Retina (tissue), 1 donor: ENCODE measurements around the gene RANBP2.
"Not testable (repeated sequence)": the region's sequence is repeated elsewhere in the genome, so short reads cannot be mapped to it uniquely, and the experiment has no call there.

ENCODE experiments used
- DNase-seq: peaks from one replicate; pipeline ENCODE4 v3.0.0-alpha.2; 2016

The RANBP2 gene

DNA sequence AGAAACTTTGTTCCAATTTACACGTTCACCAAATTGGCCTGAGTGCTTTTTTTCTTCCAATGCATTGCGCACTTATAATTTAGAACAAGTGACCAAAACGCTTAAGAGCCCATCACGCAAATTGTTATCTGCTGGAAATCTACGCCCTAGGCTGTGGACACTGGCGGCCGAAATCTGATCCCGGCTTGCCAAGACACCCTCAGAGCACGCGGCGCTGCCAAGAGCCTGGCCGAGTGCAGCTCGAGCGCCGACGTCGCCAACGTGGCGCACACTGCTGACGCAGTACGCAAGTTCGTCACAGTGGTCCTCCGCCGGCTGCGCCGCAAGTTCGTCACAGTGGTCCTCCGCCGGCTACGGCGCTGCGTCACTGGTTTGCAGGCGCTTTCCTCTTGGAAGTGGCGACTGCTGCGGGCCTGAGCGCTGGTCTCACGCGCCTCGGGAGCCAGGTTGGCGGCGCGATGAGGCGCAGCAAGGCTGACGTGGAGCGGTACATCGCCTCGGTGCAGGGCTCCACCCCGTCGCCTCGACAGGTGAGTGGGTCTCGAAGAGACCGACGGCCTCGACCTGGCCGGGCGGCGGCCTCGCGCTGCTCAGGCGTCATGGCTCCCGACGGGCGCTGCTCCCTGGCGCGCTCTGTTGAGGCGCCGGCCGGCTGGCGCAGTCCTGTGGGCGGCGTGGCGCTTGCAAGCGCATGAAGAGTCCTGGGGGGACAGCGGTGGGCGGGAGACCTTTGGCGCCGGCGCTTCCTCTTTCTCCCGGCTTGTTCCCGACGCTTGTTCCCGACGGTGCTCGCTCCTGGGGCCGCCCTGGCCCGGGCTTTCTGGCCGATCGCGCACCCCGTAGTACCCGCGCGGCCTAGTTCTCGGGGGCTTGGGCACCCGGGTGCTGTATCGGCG is at the start of gene RANBP2:
Gene RANBP2, plus strand, starts transcription at position 334 of the 896 bp plus-strand sequence. Its CDS starts 125 bp downstream, at position 459.
- peak; percentile 98 for DNase-seq

DNA sequence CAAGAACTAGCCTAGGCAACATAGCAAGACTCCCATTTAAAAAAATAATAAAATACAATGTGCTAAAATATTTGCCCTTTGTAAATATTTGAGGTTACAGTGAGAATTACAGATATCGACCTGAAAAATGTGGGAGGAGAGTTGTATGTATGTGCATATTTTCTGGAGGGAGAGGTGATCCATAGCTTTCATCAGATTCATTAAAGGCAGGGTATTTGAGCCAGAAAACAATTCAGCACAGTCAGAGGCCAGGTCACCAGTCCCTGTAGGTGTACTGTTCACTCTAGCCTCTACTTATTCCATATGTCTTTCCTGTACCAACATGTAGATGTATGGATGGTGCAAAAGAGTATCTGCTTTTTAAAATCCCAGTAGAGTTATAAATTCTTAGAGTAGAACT is 49.0 kb upstream of the RANBP2 start:
- DNase-seq = not testable (repeated sequence)

DNA sequence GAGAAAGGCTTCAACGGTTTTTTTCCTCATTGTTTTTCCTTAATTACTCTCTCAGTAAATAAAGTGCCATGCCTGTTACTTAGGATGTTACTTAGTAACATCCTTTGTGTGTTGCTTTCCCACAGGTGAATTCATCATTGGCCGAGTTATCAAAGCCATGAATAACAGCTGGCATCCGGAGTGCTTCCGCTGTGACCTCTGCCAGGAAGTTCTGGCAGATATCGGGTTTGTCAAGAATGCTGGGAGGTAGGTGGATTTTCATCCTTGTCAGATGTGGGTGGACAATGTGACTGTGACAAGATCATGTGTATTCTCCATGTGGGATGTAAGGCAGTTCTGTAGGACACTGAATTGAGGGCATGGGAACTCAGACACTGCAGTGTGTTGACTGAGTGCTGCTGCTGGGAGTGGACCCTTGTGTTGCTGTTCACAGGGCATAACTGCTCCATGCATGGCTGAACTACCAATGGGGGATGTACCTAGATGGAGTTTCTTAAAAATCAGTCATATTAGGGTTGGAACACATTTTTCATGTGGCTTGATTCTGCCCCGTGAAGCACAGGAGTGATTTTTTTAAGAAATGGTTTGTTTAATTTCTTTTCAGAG is 47.0 kb upstream of the RANBP2 start:
- DNase-seq = not testable (repeated sequence)

DNA sequence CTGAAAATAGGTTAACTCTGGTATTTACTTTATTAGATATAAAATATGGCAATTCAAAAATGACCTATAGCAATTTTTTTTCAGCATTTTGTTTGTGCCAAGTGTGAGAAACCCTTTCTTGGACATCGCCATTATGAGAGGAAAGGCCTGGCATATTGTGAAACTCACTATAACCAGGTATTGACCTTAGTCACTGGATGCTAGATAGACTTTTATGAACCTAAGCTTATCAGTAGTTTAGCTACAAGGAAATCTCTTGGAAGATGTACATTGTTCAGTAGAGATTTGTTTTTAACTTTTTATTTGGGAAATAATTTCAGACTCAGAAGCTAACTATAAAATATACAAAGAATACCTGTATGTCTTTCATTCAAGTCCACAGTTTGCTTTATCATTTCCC is 42.8 kb upstream of the RANBP2 start:
- not testable (repeated sequence) for DNase-seq

DNA sequence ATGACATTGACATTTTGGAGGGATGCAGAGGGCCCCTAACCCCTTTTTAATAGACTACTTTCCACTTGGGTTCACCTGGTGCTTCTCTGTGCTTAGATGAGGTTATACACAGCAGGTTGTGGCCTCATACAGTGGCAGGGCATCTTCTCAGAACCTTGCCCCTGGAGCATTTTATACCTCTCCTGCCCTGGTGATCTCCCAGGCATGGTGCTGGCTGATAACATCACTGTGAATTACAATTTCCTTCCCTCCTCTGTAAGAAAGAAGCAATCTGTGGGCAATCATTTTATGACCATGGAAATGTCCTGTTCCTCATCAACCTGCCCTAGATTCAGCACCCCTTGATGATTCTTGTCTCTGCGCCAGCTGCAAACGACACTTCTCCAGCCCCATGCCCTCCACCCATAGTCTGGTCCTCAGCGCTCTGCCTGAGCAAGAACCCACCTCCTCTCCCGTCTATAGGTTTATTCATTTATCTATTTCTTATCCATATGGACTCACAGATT is 42.0 kb upstream of the RANBP2 start:
- DNase-seq = not testable (repeated sequence)

DNA sequence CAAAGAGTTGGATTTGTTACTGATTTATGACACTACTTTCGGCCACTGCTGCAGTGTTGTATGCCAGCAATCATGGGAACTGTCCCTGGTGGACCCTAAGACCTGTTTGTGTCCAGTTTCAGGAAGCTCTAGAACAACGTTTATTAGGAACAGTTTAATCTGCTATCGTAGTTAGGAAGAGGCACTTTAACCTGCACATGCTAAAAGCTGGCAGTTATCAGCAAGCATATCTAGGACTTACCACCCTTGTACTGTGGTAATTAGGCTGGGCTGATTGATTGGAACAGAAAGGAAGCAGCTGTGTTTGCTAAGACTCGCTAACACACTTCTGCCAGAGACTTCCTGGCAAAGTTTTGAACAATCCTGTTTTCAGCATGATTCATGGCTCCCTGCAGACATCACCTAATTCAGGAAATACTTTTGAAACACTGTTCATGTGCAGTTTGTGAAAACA is 41.1 kb upstream of the RANBP2 start:
- not testable (repeated sequence) for DNase-seq

DNA sequence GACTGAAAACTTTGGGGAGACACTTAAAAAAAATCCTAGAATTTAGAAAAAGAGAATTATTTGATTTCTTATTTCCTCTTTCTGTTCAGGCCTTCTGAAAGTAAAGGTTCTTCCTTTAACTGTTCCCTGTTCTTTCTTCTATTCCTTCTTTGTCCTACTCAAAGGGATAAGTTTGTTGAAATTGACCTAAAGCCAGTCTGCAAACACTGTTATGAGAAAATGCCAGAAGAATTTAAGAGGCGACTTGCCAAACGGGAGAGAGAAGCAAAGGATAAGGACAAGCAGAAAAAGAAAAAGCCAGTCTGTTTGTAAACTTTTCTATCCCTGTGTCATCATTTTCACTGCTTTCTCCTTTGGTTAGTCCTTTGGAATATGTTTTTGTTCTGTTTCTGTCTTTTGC is 38.5 kb upstream of the RANBP2 start:
- DNase-seq = not testable (repeated sequence)

DNA sequence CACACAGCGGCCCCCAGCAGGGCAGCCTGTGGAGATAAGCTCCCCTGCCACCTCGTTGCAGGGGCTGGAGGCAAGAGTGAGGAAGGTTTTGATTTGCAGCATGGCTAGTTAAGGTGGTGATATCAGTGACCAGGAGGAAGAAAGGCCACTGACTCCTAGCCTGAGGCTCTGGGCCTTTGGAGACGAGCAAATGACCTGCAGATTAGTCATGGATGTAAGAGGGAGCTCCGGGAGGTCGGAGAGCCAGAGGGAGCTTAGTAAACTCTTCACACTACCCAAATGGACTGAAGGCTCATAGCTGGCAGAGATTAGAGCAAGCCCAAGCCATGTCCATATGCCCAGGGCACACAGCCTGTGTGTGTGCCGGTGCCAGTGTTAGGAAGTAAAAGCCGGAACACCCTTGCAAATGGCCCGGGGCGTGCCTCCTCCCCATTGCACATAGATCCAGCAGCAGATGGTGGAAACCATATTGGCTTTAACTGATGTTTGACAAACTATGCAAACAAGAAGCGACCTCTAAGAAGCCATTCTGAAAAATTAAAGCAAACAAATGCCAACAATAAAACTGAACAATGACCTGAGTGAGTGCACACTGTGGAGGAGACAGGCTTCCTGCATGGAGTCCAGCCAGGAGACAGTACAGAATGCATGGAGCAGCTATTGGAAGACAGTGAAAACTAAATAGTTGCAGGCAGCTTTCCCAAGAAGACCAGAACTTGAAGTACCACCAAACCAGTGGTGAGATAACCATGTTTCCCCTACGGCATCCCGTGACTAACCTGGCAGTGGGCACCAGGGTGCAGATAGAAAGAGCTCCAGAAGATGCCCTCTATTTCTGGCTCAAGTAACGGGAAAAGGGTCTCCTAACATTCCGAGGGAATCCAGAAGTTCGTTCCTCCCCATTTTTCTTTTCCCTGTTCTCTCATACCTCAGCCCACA is 30.2 kb upstream of the RANBP2 start:
- DNase-seq = not testable (repeated sequence)

DNA sequence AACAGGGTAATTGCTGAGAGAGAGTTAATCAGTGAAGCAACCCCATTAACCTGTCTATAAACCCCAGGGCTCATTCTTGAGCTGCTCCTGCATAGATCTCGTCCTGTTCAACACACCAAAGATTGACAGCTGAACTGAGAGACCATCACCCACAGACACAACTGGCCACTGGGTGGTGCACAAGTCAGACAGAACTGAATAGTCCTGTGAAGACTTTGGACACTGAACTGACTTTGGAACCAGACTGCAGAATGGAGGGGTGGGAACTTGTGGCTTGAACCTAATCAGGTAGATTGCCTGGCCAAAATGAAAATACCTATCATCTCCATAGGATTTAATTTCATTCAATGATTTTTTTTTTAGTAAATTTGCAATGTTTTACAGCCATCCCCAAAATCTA is 29.3 kb upstream of the RANBP2 start:
- DNase-seq = not testable (repeated sequence)

DNA sequence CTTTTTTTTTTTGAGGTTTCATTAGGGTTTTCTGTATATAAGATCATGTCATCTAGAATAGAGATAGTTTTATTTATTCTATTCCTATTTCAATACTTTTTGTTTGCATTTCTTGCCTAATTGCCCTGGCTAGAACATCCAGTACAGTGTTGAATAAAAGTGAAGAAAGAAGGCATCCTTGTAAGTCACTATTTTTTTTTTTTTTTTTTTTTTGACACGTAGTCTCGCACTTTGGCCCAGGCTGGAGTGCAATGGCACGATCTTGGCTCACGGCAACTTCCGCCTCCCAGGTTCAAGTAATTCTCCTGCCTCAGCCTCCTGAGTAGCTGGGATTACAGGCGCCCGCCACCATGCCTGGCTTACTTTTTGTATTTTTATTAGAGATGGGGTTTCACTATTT is 27.8 kb upstream of the RANBP2 start:
- no peak for DNase-seq

DNA sequence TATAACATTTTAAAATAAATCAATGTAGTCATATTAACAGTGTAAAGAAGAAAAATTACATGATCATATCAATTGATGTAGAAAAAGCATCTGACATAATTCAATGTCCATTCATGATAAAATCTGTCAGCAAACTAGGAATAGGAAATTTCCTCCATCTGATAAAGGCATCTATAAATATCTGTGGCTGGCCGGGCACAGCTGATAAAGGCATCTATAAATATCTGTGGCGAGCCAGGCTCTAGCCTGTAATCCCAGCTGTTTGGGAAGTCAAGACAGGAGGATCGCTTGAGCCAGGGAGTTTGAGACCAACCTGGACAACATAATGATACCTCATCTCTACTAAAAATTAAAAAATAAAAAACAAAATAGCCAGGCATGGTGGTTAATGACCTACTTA is 18.1 kb upstream of the RANBP2 start:
- DNase-seq = no peak

DNA sequence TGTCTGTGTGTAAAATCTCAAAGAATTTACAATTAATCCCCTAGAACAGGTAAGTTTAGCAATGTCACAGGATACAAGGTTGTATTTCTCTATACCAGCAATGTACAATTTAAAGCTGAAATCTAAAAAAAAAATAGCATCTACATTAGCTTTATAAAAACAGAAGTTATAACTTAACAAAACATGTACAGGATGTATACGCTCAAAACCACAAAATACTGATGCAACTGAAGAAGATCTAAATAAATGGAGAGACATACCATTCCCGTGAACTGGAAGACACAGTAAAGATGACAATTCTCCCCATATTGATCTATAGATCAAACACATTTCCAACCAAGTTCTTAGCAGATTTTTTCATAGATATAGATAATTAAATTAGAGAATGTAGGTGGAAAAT is 17.5 kb upstream of the RANBP2 start:
- DNase-seq = no peak

DNA sequence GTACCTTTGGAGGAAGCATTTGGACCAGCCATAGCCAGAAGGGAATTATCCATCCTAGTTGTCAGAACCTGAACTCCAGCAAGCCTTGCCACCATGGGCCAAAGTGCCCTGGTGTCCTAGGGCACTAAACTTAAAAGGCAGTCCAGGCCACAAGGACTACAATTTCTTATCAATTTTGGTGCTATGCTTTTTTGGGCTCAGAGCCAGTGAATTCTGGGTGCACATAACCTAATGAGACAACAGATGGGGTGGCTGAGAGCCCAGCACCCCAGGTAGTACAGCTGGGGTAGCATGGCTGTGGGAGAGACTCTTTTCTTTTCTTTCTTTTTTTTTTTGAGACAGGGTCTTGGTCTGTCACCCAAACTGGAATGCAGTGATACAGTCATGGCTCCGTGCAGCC is 14.4 kb upstream of the RANBP2 start:
- no peak for DNase-seq

DNA sequence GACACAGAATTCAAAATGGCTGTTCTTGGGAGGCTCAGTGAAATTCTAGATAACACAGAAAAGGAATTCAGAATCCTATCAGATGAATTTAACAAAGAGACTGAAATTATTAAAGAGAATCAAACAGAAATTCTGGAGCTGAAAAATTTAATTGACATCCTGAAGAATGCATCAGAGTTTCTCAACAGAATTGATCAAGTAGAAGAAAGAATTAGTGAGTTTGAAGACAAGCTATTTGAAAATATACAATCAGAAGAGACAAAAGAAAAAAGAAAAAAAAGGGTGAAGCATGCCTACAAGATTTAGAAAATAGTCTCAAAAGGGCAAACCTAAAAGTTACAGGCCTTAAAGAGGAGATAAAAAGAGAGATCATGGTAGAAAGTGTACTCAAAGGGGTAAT is 12.0 kb upstream of the RANBP2 start:
- DNase-seq = no peak

DNA sequence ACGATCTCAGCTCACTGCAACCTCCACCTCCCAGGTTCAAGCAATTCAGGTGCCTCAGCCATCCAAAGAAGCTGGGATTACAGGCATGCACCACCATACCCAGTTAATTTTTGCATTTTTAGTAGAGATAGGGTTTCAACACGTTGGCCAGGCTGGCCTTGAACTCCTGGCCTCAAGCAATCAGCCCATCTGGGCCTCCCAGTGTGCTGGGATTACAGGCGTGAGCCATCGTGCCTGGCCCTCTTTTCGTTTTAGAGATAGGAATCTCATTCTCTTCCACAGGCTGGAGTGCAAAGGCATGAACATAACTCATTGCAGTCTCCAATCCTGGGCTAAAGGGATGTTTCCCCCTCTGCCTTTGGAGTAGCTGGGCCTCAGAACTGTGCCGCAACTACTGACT is 2.3 kb upstream of the RANBP2 start:
- not testable (repeated sequence) for DNase-seq

DNA sequence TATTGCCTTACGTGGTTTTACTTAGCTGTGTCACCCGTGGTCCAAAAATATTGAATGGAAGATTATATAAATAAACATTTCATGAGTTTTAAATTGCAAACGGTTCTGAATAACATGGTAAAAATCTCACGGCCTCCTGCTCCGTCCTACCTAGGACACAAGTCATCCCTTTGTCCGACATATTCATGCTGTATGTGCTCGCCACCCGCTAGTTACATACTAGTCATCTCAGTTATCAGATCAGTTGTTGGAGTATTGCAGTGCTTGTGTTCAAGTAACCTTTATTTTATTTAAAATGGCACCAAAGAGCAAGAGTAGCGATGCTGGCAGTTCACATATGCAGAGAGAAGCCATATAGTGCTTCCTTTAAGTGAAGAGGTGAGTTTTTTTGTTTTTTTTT is 6.8 kb downstream of the RANBP2 start:
- DNase-seq = not testable (repeated sequence)

DNA sequence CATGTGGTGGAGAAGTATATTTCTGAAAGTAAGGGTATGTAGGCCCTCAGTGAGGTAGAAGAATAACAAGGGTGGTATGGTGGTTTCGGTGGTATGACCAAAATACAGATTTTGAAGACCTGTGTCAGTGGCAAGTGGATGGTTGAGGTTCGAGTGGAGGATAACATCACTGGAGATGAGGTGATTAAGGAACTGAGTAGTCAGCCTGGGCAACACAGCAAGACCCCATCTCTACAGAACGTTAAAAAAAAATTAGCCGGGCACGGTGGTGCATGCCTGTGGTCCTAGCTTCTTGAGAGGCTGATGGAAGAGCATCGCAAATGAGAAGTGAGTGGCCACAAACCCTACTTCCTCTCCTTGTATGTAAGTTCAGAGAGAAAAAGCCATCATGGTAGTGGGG is 15.4 kb downstream of the RANBP2 start:
- not testable (repeated sequence) for DNase-seq

DNA sequence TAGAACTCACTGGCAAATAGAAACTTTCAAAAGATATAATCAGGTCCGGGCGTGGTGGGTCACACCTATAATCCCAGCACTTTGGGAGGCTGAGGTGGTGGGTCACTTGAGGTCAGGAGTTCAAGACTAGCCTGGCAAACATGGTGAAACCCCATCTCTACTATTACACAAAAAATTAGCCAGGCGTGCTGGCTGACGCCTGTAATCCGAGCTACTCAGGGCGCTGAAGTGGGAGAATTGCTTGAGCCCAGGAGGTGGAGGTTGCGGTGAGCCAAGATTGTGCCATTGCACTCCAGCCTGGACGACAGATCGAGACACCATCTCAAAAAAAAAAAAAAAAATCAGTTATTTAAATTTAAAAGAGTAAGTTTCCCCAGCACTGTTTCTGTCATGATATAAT is 38.7 kb downstream of the RANBP2 start:
- not testable (repeated sequence) for DNase-seq

DNA sequence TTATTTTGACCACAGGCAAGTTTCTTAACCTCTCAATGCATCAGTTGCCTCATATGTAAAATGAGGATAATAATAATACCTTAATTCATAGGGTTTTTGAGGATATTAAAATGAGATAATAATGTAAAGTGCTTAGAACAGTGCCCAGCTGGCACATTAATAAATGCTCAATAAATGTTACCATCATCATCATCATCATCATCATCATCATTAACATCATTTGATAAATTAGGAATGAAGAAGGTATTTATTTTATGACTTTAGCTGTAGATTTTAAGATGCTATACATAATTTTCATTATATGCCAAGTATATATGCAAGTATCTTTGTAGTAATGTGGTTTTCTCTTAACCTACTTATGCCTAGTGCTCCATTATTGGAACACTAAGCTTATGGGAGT is 43.3 kb downstream of the RANBP2 start:
- DNase-seq = not testable (repeated sequence)

DNA sequence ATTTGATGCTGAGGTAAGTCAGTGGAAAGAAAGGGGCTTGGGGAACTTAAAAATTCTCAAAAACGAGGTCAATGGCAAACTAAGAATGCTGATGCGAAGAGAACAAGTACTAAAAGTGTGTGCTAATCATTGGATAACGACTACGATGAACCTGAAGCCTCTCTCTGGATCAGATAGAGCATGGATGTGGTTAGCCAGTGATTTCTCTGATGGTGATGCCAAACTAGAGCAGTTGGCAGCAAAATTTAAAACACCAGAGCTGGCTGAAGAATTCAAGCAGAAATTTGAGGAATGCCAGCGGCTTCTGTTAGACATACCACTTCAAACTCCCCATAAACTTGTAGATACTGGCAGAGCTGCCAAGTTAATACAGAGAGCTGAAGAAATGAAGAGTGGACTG is 47.4 kb downstream of the RANBP2 start:
- not testable (repeated sequence) for DNase-seq

DNA sequence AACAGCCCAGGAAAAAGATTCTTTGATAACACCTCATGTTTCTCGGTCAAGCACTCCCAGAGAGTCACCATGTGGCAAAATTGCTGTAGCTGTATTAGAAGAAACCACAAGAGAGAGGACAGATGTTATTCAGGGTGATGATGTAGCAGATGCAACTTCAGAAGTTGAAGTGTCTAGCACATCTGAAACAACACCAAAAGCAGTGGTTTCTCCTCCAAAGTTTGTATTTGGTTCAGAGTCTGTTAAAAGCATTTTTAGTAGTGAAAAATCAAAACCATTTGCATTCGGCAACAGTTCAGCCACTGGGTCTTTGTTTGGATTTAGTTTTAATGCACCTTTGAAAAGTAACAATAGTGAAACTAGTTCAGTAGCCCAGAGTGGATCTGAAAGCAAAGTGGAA is 48.6 kb downstream of the RANBP2 start:
- DNase-seq = not testable (repeated sequence)

DNA sequence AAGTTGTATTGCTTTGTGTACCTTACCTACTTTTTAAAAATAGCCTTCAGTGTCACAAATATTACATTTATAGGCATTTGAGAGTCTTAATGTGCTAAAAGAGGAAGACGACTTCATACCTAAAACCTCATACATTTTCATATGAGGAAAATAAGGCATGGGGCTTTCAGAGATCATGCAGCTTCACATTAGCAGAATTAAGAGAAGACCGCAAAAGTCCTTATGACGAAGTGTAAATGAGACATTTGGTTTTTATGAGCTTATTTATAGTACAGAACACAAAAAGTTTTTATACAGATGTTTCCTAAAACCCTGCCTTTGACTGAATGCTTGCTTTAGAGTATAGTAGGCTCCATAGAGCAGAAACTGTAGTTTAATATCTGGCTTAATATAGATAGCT is 57.2 kb downstream of the RANBP2 start:
- no peak for DNase-seq

DNA sequence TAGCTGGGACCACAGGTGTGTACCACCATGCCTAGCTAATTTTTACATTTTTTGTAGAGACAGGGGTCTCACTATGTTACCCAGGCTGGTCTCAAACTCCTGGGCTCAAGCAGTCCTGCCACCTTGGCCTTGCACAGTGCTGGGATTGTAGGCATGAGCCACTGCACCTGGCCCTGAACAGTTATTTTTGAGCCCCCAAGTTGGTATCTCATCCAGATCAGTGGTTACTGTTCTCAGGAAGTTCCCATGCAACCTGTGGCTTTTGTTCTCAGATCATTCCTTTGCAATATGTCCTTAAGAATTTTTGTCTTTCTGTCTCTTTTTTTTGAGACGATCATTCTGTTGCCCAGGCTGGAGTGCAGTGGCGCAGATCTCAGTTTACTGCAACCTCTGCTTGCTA is 59.6 kb downstream of the RANBP2 start:
- DNase-seq = no peak
